Activated naive CD4-positive, alpha-beta T cell treated with anti-CD3 and anti-CD28 coated beads, Interleukin-2, amount 50 U/mL, for 16 hours (primary cell): ENCODE results near the gene LRMDA.

ENCODE experiments used
- DNase-seq: peaks from one replicate; pipeline ENCODE4 v3.0.0-alpha.2; 2020

LRMDA gene

DNA sequence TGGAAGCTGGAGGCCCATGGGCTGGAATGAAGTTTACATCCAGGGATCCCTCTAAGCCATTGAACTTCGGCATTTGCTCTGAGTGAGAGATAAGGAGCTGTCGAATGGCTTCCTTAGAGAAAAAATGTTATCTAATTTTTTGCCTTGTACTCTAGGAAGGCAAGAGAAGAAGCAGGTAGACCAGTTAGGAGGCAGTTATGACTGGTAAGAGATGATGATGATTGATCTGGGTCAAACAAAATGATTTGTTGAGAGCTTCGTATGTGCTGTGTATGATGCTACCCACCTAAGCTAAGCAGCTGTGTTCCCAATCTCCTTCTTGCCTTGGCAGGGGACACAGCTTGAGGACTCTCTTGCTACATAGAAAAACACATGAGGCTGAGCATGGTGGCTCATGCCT, 370.2 kb downstream of the LRMDA start:
- no peak for DNase-seq

DNA sequence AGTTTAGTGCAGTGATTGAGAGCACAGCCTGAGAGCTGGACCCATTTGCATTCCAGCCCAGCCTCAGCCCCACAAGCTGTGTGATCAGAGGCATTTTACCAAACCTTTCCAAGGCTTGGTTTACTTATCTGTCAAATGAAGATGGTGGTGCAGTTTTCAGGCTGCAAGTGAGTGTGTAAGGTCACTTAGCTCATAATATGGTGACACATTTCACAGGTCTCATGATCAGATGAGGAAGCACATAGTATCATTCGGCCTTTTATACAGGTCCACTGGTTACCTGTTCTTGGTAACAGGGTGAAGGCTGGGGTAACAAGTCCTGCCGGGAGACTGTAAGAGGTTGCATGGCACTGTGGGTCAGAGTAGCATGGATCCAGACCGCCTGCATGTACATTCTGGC, 371.7 kb downstream of the LRMDA start:
- no peak for DNase-seq

DNA sequence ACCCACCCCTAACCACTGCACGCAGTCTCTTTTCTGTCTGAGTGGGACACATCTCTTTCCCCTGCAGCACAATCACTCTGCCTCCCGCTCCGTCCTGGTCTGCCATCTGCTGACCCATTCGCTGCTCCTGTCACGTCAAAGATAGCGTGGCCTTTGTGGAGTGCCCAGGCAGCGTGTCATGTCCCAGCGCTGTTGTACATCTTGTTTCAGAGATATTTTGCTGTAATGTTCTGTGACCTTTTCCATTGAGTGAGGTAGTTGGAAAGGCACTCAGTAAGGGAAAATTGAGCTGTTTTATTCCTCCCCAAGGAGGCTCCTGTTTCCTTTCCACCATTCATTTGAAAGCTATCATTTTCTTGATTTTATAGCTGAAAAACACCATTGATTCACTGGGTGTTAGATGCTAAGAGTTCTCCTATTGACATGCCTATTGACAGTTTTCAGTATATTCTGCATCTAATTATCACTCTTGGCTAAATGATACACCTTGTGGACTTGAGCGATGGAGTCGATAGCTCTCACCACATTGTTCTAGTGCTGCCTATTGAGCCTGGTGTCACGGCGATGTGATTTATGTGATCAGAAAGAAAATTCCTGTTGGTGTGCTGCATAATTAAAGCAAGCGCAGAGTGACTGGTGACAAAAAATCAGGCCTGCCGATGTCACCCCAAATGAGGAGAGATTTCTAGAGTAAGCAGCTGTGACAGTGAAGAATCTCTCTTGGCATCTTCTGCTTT, 372.6 kb downstream of the LRMDA start:
- DNase-seq: no peak

DNA sequence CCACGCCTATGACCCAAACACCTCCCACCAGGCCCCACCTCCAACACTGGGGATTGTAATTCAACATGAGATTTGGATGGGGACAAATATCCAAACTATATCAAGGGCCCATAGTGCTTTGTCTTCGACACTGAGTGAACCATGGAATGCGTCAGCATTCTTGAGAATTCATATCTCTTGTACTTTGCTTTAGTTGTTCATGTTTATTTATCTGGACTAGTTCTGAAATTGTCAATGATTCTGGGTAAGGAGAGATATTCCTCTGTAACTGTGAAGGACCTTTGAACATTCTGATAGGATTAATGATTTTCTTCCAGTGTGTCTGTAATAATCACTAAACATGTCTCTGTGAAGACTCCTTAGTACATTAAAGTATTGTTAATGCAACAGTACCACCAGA, 374.8 kb downstream of the LRMDA start:
- no peak for DNase-seq

DNA sequence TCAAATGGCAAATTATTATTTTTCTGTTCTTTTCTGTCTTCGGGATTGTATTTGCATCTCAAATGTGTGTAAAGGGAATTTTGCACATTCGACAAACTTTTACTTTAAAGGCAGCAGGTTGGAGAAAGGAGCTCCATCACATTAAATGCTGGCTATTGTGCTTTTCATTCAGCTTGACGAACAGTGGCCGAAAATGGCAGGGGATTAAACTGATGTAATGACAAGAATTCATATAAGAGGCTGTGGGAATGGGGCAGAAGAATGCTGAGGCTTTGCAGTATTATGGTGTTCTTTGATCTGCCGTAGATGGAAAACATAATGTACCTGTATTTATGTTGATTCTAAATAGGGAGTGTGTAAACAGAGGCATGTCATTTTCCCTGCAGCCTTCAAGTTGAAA, 376.0 kb downstream of the LRMDA start:
- DNase-seq: no peak

DNA sequence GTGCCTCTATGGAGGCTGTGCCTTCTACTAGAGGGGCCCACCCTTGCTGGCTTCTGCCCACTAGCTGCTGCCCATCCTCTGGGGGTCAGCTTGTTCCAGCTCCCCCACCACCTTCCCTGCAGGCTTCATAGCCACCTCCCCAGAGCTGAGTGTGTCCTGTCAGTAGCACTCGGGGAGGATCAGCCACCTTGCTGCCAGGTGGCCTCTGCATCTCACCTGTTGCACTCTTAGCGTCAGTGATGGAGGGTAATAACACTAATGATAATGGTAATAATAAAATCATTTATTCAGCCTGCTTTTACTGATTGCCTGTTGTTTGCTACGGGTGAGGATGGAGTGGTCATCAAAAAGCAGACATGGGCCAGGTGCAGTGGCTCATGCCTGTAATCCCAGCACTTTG, 377.6 kb downstream of the LRMDA start:
- no peak for DNase-seq

DNA sequence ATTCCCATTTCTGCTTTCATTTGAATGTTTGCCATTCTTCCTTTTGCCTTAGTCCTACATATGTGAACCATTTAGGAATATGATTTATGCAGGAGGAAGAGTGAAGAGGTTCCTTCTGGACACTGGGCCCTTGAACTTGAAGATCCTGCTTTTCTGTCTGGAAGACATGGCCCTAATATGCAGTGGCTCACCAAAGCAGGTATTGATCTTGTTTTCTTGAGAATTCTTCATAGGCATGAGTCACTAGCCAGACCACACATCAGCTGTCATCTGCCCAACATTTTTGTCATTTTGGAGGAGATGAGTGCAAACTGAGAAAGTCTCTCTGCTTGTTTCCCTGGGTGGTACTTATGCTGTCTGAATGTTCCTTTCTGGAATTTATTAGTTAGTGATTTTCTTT, 382.6 kb downstream of the LRMDA start:
- DNase-seq: no peak

DNA sequence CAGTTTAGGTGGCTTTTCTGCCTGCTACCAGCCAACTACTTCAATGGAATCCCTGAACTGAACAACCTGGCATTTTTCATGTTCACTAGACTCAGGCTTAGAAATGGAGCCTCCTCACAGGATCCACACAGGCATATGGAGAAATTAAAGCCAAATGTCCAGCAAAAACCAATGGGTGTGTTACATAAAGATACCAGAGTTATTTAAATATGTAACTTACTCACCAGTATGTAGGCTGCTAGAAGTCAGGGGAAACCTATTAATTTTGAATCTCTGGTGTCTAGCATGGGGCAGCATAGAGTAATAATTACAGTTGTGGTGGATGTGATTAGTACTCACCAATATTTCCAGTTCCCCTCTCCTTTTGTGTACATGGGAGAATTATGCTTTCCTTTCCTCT, 383.6 kb downstream of the LRMDA start:
- DNase-seq: no peak

DNA sequence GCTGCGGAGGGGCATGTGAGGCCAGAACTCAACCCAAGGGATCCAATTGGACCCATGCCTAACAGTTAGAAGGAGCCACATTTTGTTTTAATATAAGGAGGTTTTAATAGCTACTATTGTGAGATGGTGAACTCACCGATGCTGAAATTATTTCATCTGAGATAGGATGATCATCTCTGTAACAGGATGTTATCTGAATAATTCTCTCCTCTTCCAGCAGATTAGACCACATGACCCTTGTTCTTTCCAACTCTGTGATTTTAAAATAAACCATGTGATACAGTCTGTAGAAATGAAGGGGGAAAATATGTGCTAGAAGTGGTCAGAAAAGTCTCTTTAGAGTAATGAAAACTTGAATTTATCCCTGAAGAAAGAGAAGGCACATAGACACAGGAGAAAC, 385.8 kb downstream of the LRMDA start:
- no peak for DNase-seq

DNA sequence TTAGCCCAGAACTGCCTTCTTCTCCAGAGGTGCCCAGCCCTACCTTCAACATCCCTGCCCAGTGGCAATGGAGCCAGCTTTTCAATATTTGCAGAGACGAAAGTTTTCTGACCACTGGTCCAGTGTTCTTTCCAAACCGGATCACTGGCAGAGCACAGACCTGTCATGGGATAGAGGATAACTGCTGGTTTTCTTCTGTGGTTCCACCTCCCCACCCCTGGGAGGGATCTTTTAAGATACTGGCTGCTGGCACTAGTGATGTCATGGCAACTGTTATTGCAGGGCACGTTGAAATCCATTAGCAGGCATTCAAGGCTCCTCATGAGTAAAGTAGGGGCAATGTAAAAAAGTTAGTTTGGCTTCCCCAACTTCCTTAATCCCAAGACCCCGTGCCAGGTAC, 387.1 kb downstream of the LRMDA start:
- DNase-seq: no peak

DNA sequence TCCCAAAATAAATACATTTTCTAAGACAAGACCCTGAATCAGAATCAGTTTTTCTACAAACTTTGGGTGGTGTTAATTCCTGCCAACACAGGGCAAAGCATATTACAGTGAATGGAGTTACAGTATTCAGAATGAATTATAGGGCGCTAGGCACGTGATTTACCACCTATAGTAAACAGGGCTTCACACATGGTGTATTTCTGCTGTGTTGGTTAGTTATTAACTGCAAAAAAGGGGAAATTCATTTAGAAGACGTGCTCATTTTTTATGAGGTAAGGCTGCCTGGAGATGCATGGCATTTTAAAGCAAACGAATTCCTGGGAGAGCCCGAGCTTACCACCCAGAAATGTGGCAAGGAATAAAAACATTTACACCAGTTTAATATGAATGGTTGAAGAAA, 393.8 kb downstream of the LRMDA start:
- DNase-seq: no peak

DNA sequence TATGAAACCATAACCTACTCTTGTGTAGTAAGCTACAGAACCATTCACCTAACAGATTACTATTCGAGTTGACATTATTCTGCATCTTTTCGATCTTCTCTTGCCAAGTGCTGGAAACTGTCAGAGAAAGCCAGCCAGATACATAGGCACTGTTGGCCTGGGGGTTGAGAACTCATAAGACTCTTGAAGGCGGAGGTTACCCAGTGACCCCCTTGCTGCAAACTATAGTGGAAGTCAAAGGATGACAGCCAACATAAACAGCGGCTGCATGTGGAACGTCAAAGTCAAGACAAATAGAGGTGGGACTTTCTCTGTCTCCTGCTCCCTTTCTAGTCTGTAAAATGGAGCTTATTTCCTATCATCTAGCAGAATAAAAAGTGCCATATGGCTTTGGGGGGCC, 394.2 kb downstream of the LRMDA start:
- DNase-seq: no peak

DNA sequence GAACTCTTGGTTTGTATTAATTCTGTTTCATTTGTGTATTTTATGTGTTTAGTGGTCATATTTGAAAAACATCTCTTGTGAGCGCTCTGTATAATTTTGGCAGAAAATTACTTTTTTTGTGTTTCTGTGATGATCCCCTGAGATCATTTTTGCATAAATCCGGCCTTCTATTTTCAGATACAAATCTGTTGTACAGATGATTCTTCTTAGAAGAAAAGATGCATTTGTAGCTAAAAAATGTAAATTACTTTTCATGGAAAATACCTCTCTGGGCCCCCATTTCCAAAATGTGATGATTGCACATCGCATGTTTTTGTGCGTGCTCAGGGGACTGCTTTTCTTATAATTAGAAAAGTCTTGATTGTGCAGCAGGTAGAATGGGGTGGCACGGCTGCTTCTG, 395.4 kb downstream of the LRMDA start:
- no peak for DNase-seq

DNA sequence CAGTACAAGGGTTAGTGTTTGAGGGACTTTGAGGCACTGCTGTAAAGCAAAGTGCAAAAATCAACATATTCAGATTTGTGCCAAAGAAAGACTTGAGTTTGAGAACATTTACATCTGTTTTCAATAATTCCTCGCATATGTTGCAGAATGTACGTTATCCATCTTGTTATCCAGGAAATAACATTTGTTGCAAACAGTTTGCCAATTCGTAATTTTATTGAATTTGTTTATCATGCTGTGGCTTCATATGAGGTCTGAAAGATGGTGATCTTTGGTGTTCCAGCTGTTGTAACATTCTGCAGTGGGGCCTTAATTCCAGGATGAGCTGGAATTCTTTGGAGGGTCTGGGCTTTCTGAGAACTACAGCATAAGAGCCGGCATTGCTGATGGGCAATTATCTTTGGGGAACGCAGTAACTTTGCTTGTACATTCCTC, 396.2 kb downstream of the LRMDA start:
- no peak for DNase-seq

DNA sequence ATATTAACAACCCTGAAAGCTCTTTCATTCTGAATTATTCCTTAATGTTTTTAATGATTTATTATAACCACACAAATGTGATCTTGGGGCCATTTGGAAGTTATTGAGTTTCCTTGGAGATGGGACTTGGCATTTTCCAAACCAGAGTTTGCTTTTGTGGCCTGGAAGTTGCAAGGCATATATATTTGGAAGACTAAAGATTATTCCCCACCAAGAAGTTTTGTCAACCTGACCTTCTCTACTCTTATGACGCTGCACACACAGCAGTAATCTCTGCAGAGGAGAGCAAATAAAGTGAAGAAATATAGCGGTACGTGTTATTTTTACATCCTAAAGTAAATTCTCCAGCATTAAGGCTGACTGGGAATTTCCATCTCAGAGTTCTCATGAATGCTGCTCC, 397.0 kb downstream of the LRMDA start:
- no peak for DNase-seq

DNA sequence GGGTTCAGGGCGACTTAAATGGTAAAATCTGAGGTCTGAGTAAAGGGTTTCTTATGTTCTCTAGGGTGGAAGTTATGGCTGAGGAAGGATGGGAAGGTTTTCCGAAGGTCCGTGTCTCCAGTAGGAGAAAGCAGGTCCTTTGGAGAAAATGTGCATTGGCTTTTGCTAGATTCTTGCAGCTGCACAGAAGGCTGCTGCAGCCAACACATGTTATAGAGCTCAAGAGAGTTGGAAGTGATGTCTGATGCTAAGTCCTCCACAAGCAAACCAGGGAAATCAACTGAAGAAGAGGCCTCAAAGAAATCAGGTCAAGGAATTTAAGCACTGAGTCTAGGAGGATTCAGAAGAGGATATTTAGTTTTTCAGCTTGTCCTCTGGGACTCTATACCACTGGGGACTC, 404.6 kb downstream of the LRMDA start:
- no peak for DNase-seq

DNA sequence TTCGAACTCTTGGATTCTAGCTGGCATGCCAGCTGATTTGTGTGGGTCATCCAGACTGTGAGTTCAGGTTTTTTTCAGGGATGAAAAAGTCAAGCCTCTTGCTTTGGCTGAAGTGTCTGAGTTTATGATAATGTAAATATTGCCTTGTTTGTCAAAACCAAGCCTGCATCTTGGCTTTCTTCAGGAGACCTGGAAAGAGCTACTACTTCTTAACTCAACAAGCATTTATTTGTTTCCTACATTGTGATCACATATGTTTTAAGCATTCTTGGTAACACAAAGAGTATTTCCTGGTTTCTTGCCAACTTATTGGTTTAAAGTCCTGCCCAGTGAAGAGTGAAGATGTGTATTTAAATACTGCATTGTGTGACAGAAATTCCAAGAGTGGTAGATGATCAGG, 407.1 kb downstream of the LRMDA start:
- DNase-seq: no peak

DNA sequence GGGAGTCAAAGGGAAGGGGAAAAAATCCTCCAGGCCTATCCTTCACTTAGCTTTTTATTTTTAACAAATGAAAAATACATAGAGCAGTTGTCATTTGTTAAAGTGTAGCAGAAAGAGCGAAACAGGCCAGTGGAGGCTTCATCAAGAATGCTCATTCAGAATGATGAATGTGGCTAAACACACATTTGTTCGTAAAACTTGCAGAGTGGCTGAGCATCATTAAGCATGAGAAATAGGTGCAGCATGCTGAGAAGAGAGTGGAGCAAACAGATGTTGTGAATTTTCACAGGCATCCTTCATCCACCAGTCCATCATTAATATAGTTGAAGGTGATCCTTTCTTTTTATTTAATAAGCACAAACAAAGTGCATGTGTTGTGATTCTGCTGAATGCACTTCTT, 407.6 kb downstream of the LRMDA start:
- DNase-seq: no peak

DNA sequence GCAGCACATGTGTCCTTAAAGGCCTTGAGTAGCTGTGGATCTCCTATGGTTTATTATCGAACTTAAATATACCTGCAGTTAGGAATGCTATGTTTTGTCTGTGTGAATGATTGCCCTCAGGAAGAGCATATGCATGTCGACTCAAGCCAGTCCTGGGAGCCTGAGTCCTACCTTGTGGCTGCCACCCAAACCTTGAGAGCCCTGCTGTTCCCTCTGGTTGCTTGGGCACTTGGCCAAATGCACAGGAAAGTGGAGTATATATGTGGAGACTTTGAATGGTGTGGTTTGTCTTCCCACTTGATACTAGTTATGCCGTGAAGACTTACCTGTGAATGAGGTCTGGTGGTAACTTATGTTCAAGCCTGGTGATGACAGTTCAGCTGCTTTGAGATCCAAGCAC, 409.8 kb downstream of the LRMDA start:
- DNase-seq: no peak

DNA sequence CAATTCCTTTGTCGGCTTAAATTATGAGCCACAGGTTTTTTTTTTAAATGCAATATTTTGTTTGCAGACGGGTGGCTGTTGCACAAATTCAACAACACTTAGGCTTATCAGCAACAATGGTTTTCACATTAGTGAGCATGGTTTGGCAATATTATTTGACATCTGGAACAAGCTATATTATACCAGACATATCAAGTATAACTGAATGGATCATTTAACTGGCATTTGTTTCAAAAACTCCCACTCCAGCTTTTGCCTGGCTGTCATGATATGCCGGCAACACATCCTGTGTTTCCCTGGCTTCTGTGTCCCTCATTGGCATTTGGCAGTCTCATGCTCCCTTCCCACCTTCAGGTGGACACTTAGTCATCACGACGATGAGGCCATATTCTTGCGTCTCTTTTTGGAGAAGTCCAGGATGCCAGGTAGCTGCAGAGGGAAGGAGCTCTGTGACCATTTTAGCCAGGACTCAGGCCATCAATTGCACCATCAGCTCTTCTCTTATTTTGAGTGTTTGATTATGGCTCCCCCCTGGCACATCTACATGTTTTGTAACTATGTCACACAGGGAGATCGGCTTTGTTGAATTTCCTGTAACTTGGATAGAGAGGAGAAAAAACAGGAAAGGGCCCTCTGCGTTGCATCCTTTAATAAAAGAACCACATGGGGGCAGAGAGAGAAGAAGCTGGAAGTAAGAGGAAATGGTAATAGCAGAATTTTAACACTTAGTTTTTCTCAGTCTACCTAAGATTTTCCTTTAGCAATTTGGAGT, 413.9 kb downstream of the LRMDA start:
- no peak for DNase-seq

DNA sequence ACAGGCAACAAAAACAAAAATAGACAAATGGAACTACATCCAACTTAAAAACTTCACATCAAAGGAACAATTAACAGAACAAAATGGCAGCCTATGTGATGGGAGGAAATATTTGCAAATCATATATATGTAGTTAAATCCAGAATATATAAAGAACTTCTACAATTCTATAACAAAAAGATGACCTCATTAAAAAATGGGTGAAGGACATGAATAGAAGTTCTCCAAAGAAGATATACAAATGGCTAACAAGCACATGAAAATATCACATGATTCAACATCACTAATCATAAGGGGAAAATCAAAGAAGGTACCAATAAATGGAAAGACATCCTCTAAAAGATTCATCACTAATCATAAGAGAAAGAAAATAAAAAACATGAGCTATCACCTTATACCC, 416.1 kb downstream of the LRMDA start:
- no peak for DNase-seq

DNA sequence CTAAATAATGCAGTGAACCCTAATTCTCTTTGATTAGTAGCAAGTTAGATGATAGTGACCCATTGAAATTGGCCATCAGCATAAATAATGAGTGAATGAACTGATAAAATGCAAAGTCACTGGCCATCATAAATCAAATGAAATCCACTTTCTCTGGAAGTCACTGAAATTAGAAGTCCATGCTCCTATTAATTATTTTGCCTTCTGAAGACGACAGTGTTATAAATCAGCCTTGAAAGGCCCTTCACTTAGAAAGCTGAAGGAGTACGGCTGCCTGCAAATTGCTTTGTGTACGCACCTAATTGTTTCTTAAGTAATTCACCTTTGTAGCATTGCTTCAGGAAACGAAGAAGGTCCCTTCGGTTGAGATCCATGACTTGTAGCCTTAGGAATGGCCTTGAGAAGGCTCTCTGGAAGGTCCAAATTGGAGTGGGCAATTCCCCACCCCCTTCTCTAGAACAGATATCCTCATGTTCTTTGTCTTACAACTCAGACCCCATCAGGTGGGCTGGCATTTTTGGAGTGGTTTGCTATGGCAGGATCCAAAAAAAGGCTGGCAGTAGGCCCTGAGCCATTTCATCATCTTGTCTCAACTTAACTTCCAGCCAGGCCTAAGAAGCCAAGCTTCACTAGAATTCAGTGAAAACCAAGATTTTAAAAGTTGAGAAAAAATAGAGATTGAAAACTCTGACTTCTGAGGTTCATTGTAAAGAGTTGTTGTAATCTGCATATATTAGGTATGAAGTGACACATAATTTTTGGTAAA, 420.3 kb downstream of the LRMDA start:
- DNase-seq: no peak

DNA sequence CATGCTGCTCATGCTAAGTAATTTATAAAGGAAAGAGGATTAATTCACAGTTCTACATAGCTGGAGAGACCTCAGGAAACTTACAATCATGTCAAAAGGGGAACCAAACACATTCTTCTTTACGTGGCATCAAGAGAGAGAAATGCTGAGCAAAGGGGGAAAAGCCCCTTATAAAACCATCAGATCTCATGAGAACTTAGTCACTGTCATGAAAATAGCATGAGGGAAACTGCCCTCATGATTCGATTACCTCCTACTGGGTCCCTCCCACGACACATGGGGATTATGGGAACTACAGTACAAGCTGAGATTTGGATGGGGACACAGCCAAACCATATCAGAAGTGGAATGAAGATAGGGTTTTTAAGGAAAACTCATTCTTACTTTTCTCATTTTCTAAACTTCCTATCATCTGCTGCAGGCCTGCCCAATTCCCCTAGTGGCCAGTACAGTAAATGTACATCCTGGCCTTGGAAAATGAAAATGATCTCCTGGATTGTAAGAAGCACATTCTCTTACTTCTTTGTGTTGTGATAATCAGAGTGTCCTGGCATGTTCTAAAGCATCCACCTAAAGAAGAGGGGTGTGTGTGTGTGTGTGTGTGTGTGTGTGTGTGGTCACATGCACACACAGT, 421.5 kb downstream of the LRMDA start:
- no peak for DNase-seq
